Gastrocnemius medialis (tissue), 4 donors: ENCODE data around the gene MYO3B. TPM values are rescaled to one million over a fixed set of nuclear protein-coding genes. Genes with fewer than 3 reads are reported as not detected.

Source experiments
- ATAC-seq, 2 donors: fragments of 150-250 bp; one replicate each; pipeline ENCODE4 v1.9.1; 2016
- DNase-seq, 2 donors: peaks; one replicate each; pipeline ENCODE4 v3.0.0-alpha.2; 2019
- H3K27ac ChIP-seq, 4 donors: fragments of 200-600 bp; sonication (generic); 1 replicate in 1 of 4; 2 replicates in 3 of 4; pipeline ENCODE4 v1.5.1; 2016 to 2018; ENCODE audit warnings: mild to moderate bottlenecking in 2 of 4, moderate library complexity in 1 of 4
- H3K27me3 ChIP-seq, 3 donors: fragments of 200-600 bp; sonication (generic) in 2 of 3; 1 replicate in 1 of 3; 2 replicates in 2 of 3; pipeline versions ENCODE4 v1.5.1 to v1.6.0; 2016 to 2019; ENCODE audit warnings: mild to moderate bottlenecking in 1 of 3, moderate library complexity in 1 of 3
- H3K36me3 ChIP-seq, 2 donors: fragments of 200-600 bp; sonication (generic) in 1 of 2; one replicate each; pipeline ENCODE4 v1.5.1; 2017 to 2018
- H3K4me1 ChIP-seq, 2 donors: fragments of 200-600 bp; sonication (generic) in 1 of 2; one replicate each; pipeline ENCODE4 v1.5.1; 2016 to 2017; ENCODE audit warnings: mild to moderate bottlenecking in 2 of 2
- H3K4me3 ChIP-seq, 4 donors: fragments of 200-600 bp; sonication (generic) in 3 of 4; 1 replicate in 1 of 4; 2 replicates in 3 of 4; pipeline ENCODE4 v1.5.1; 2016 to 2019; ENCODE audit warnings: mild to moderate bottlenecking in 2 of 4
- H3K9me3 ChIP-seq, 3 donors: fragments of 200-600 bp; sonication (generic) in 2 of 3; 1 replicate in 1 of 3; 2 replicates in 2 of 3; pipeline ENCODE4 v1.5.1; 2016 to 2019
- POLR2A ChIP-seq, 2 donors: fragments of 450-650 bp; IDR thresholded peaks; one replicate each; pipeline ENCODE4 v1.6.1; 2017; ENCODE audit warnings: antibody characterized with exemption in 2 of 2, mild to moderate bottlenecking in 2 of 2, moderate library complexity in 2 of 2
- in situ Hi-C, 4 donors: fragments of 200-750 bp; cut with MboI; loops; one replicate each; pipeline versions ENCODE4 v1.15.0 to v1.8.0; 2017; ENCODE audit warnings: low sequenced_read_pairs in 4 of 4
- intact Hi-C: fragments of 100-400 bp; cut with DNase I; formaldehyde crosslinking; loops from one replicate; pipeline ENCODE4 v1.15.1; 2023; ENCODE audit warnings: low total_unique reads
- total RNA-seq, 4 donors: library from RNA; depleted of rRNA; stranded (reverse); fragments of >200 nt; gene quantifications; one replicate each; pipeline versions ENCODE4 v1.1.0 to v1.2.3, GENCODE V29; 2016
- TF ChIP-seq, protein P1 (sequence below), 5 experiments: fragments of 450-650 bp in 3 of 5; fragments of 200-600 bp in 2 of 5; sonication (generic) in 2 of 5; IDR thresholded peaks in 4 of 5; conservative IDR thresholded peaks in 1 of 5; 1 replicate in 4 of 5; 2 replicates in 1 of 5; pipeline ENCODE4 v1.5.1; 2016 to 2019; ENCODE audit warnings: antibody characterized with exemption in 5 of 5, mild to moderate bottlenecking in 3 of 5, moderate library complexity in 3 of 5

MYO3B gene
- total RNA-seq, 4 donors from 2014 or later: 0.07 to 0.27 TPM; not detected in 2

DNA sequence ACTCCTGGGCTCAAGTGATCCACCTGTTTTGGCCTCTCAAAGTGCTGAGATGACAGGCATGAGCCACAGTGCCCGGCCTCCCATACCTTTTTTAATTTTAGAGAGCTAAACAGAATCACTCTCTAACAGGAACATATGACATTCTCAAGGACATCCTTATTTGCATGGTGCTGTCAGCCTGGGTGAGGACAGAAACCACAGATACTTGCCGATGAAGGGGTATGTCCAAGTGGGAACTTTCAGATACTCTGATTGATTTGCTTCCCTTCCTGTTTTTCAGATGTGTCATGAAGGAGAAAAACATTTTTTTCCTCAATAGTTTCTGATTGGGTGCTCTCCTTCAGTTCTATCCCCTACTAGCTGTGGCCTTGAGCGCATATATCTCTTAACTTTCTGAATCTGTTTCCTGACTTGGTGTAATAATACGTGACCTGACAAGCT is 49.6 kb downstream of the MYO3B start:
- no peak for DNase-seq
- Histone ChIP-seq H3K4me1 (no peaks in the 10 kb centered on the region), H3K27me3 (no peaks in the 10 kb centered on the region), H3K27ac (no peak overlapping the region), H3K9me3 (no peaks in the 10 kb centered on the region), H3K4me3 (no peak overlapping the region), H3K36me3 (no peaks in the 10 kb centered on the region)
- TF ChIP-seq, protein P1, sequence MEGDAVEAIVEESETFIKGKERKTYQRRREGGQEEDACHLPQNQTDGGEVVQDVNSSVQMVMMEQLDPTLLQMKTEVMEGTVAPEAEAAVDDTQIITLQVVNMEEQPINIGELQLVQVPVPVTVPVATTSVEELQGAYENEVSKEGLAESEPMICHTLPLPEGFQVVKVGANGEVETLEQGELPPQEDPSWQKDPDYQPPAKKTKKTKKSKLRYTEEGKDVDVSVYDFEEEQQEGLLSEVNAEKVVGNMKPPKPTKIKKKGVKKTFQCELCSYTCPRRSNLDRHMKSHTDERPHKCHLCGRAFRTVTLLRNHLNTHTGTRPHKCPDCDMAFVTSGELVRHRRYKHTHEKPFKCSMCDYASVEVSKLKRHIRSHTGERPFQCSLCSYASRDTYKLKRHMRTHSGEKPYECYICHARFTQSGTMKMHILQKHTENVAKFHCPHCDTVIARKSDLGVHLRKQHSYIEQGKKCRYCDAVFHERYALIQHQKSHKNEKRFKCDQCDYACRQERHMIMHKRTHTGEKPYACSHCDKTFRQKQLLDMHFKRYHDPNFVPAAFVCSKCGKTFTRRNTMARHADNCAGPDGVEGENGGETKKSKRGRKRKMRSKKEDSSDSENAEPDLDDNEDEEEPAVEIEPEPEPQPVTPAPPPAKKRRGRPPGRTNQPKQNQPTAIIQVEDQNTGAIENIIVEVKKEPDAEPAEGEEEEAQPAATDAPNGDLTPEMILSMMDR (IDR thresholded peaks at IDR 0.05 in 4 of 5, conservative IDR thresholded peaks at IDR 0.05 in 1 of 5): no peak
- no peak for TF ChIP-seq POLR2A (IDR thresholded peaks at IDR 0.05)
- in situ Hi-C loops (loop anchor here in 1 of 4 donors (25.0 kb wide), 1 partner anchor 585 kb away; the partner anchor contains the start of gene GAD1), intact Hi-C loops (no loop called here)
- ATAC-seq: no peak

DNA sequence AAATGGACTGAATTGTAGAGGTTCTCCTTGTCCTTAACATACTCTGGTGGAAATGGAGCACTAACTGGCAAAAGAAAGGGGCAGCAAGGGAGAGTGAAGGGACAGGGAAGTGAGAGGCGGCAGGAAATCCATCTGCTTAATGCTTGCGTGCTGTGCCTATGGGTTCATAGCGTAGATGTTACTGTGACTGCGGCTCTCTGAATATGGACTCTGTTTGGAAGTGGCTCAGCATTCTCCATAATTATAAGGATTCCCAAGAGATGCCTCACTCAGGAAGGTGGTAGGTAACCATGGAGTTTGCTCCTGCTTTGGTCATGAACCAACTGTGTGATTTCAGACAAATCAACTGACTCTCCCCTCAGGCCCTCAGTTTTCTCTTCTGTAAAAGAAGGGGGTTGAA is 50.0 kb downstream of the MYO3B start:
- ATAC-seq (no peak), DNase-seq (no peak)
- H3K4me1 ChIP-seq: no peaks in the 10 kb centered on the region
- intact Hi-C loops: no loop called here
- in situ Hi-C loops: loop anchor here in 1 of 4 donors (25.0 kb wide), 1 partner anchor 584 kb away; the partner anchor contains the start of gene GAD1
- H3K27ac ChIP-seq: no peak overlapping the region
- no peak for TF ChIP-seq POLR2A (IDR thresholded peaks at IDR 0.05)
- TF ChIP-seq, protein P1 (IDR thresholded peaks at IDR 0.05 in 4 of 5, conservative IDR thresholded peaks at IDR 0.05 in 1 of 5): no peak
- no peaks in the 10 kb centered on the region for H3K27me3 ChIP-seq
- H3K9me3 ChIP-seq: no peaks in the 10 kb centered on the region
- no peaks in the 10 kb centered on the region for H3K36me3 ChIP-seq
- no peak overlapping the region for H3K4me3 ChIP-seq

DNA sequence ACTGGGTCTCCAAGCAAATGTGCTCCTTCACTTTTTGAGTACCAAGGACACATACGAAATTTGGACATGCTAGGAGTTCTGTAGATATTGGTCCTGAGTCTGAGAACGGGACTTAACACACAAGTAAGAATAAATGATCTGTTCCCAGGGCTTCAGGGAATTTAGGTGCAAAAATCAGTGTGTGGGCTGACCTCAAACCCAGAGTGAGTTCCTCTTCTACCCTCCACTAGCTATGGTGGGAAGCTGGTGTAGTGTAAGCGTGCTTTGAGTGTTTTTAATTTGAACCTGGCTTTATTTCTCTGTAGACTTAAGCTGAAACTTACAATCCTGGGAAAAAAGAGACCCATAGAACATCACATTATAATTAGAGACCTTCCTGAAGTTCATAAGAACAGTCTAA is 50.5 kb downstream of the MYO3B start:
- Histone ChIP-seq H3K4me3 (no peak overlapping the region), H3K9me3 (no peaks in the 10 kb centered on the region), H3K27me3 (no peaks in the 10 kb centered on the region), H3K27ac (no peak overlapping the region), H3K36me3 (no peaks in the 10 kb centered on the region), H3K4me1 (no peaks in the 10 kb centered on the region)
- TF ChIP-seq POLR2A (IDR thresholded peaks at IDR 0.05): no peak
- TF ChIP-seq, protein P1 (IDR thresholded peaks at IDR 0.05 in 4 of 5, conservative IDR thresholded peaks at IDR 0.05 in 1 of 5): no peak
- no peak for ATAC-seq
- DNase-seq: no peak
- in situ Hi-C loops: loop anchor here in 1 of 4 donors (25.0 kb wide), 1 partner anchor 584 kb away; the partner anchor contains the start of gene GAD1
- intact Hi-C loops: no loop called here

DNA sequence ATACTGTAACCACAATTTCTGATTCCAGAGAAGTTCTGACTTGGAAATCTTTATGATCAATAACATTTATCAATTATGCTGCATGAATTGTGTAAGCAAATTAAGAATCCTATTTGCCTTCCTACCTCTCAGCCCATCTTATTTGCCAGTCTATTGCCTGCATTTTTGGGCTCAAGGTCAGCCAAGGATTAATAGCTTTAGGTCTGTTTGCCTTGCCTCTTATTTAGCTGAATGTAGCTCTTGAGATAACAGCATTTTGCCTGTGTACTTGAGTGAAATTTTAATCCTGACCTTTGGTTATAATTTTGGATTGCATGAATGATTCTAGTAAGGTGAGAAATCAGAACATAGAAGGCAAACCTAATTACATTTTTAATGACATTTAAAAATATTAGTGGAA is 51.2 kb downstream of the MYO3B start:
- no peak for DNase-seq
- H3K36me3 ChIP-seq: no peaks in the 10 kb centered on the region
- no peak for ATAC-seq

DNA sequence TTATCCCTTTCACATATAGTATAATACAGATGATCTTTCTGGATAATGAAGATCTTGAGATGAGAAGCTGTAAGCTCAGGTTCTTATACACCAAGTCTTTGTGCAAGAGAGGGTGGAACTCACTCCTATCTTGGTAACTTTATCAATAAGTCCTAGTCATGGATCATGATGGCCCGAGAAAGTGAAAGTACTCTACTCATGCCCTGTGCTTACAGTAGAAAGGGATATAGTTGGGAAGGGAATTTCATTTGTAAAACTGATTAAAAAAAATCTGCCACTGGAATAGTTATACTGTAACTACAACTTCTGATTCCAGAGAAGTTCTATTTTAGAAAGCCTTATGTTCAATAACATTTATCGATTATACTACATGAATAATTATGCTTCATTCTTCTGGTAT is 51.8 kb downstream of the MYO3B start:
- TF ChIP-seq, protein P1 (IDR thresholded peaks at IDR 0.05 in 4 of 5, conservative IDR thresholded peaks at IDR 0.05 in 1 of 5): no peak
- TF ChIP-seq POLR2A (IDR thresholded peaks at IDR 0.05): no peak
- H3K4me3 ChIP-seq: no peak overlapping the region
- in situ Hi-C loops: loop anchor here in 2 of 4 donors (10.0 to 25.0 kb wide), 2 partner anchors 583 to 585 kb away; partner anchors contain the start of gene GAD1 (in 2 of the 2)
- no peak overlapping the region for H3K27ac ChIP-seq
- H3K27me3 ChIP-seq: no peaks in the 10 kb centered on the region
- ATAC-seq (no peak), DNase-seq (no peak)
- no peaks in the 10 kb centered on the region for H3K36me3 ChIP-seq
- intact Hi-C loops: loop anchor here (10.0 kb wide), 1 partner anchor 135 kb away; no protein-coding TSS in a partner anchor
- H3K4me1 ChIP-seq: no peaks in the 10 kb centered on the region
- H3K9me3 ChIP-seq: no peaks in the 10 kb centered on the region

More for the DNA sequence above, 51.2 kb downstream of the MYO3B start:
- no peaks in the 10 kb centered on the region for H3K9me3 ChIP-seq
- H3K4me3 ChIP-seq: no peak overlapping the region
- H3K4me1 ChIP-seq: no peaks in the 10 kb centered on the region
- in situ Hi-C loops (loop anchor here in 1 of 4 donors (25.0 kb wide), 1 partner anchor 583 kb away; the partner anchor contains the start of gene GAD1), intact Hi-C loops (no loop called here)
- no peak for TF ChIP-seq POLR2A (IDR thresholded peaks at IDR 0.05)
- H3K27ac ChIP-seq: no peak overlapping the region
- H3K27me3 ChIP-seq: no peaks in the 10 kb centered on the region
